HG03442 (cell line): Measurements from ENCODE around the gene FERMT3.

Experiments used
- ATAC-seq: cut with Tn5 transposase; IDR thresholded peaks from one replicate; pipeline ENCODE4 v1.9.1; 2021; ENCODE audit warnings: mild to moderate bottlenecking, moderate library complexity; ENCODE audit not compliant: unreplicated experiment

FERMT3 gene

GRCh38 chr11:64219354-64219684 is 12.8 kb downstream of the FERMT3 start:
- ATAC-seq = no peak

- no peak for ATAC-seq
These were observed 13.2 kb downstream of the FERMT3 start for GRCh38 chr11:64219755-64220154.

- ATAC-seq = no peak
These were observed 13.8 kb downstream of the FERMT3 start for GRCh38 chr11:64220271-64220670.

GRCh38 chr11:64220798-64221197 is 14.3 kb downstream of the FERMT3 start:
- ATAC-seq = no peak

GRCh38 chr11:64222651-64223000 is 16.1 kb downstream of the FERMT3 start:
- no peak for ATAC-seq

- ATAC-seq = no peak
These were observed 16.6 kb downstream of the FERMT3 start for GRCh38 chr11:64223001-64223651.

GRCh38 chr11:64224151-64224890 is 17.8 kb downstream of the FERMT3 start:
- no peak for ATAC-seq

- ATAC-seq = no peak
These were observed 18.5 kb downstream of the FERMT3 start for GRCh38 chr11:64224891-64225607.

- peak; percentile 40 for ATAC-seq
These were observed 19.3 kb downstream of the FERMT3 start, which contains the start of the genes NUDT22 and TRPT1 for GRCh38 chr11:64225608-64226506. Gene NUDT22 (plus strand): TSS chr11:64226274. CDS start chr11:64226653, 379 bp downstream. Gene TRPT1 (minus strand): TSS chr11:64226186. CDS start chr11:64225860, 326 bp downstream.

GRCh38 chr11:64226507-64227051 is 20.1 kb downstream of the FERMT3 start:
- ATAC-seq = no peak

- ATAC-seq = no peak
These were observed 21.0 kb downstream of the FERMT3 start for GRCh38 chr11:64227405-64227956.

GRCh38 chr11:64229090-64229743 is 22.7 kb downstream of the FERMT3 start:
- ATAC-seq = no peak

GRCh38 chr11:64229744-64230170 is 23.2 kb downstream of the FERMT3 start:
- ATAC-seq = no peak

- peak; percentile 37 for ATAC-seq
These were observed 23.9 kb downstream of the FERMT3 start, which contains the start of gene DNAJC4 for GRCh38 chr11:64230171-64230984. Gene DNAJC4 (plus strand): TSS chr11:64230548. CDS start chr11:64230855, 307 bp downstream.

- no peak for ATAC-seq
These were observed 24.5 kb downstream of the FERMT3 start for GRCh38 chr11:64230985-64231365.

GRCh38 chr11:64231546-64231945 is 25.0 kb downstream of the FERMT3 start:
- no peak for ATAC-seq

- no peak for ATAC-seq
These were observed 25.9 kb downstream of the FERMT3 start for GRCh38 chr11:64232182-64232966.

- no peak for ATAC-seq
These were observed 26.4 kb downstream of the FERMT3 start for GRCh38 chr11:64232967-64233315.
